GOT3 (cell line): ENCODE measurements around the gene KLF7.

ENCODE experiments used
- DNase-seq: peaks from one replicate; lab custom pipeline; 2025; ENCODE audit warnings: mixed read lengths; lab: John Stamatoyannopoulos, UW

KLF7 gene

DNA sequence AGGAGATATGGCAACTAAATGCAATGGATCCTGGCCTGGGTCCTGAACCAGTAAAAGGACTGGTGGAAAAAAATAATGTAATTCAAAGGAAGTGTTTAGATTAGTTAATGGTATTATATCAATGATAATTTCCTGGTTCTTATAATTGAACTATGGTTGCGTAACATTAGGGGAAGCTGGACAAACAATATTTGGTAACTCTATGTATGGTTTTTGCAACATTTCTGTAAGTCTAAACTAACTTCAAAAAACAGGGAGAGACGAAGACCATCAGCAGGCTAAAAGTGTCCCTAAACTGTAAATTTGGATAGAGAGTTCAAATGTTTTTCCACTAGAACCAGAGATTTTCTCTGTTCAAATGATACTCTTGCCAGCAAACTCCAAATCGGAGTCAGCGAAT is 36.9 kb downstream of the KLF7 start:
- DNase-seq: no peak

DNA sequence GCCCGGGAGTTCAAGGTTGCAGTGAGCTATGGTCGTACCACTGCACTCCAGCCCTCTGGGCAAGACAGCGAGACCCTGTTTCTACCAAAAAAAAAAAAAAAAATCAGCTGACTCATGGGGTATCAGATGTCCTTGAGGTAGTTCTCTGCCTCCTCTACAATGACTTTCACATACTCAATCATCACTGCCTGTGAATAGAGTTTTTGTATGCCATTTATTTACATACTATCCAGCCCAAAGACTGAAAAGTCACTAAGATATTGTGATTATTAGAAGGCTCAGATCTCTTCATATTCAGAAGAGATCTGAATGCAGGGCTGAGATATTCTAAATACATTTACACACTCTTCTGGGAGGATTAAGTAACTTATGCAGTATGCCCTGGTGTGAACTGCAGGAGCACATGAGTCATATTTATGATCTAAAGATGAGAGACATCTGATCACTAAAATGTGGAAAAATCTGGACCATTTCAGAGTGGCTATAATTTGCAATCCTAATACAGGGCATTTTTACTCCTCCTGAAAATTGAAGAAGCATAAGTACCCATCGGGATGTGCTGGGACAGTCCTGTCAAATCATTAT is 38.9 kb downstream of the KLF7 start:
- no peak for DNase-seq

DNA sequence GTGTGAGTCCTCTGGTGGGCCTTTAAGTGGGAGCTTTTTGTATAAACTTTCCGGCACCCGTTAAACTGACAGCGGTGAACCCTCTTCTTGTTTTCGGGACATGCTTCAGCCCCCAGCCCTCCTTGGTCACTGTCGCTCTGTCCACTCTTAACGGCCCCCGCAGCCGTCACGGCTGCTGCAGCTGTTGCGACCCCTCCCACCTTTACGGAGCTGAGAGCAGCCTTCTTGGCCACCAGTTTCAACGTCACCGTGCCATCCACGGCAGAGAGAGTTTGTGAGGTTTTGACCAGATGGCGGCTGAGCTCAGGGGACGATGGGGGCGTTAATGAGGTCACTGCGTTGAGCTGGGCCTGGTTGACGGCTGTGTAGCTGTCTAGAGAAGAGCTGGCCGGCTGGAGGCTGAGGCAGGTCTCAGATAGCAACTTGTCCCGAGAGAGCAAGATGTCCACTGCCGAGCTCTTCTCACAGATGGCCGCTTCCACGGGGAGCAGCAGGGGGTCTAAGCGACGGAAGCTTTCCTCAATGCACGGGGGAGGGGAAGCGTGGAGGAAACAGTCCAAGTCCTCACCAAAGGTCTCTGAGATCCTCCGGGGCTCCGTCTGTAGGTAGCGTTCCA is 41.9 kb downstream of the KLF7 start:
- DNase-seq: no peak

GRCh38 chr2:207123335-207123744 is 42.4 kb downstream of the KLF7 start:
- DNase-seq: no peak

DNA sequence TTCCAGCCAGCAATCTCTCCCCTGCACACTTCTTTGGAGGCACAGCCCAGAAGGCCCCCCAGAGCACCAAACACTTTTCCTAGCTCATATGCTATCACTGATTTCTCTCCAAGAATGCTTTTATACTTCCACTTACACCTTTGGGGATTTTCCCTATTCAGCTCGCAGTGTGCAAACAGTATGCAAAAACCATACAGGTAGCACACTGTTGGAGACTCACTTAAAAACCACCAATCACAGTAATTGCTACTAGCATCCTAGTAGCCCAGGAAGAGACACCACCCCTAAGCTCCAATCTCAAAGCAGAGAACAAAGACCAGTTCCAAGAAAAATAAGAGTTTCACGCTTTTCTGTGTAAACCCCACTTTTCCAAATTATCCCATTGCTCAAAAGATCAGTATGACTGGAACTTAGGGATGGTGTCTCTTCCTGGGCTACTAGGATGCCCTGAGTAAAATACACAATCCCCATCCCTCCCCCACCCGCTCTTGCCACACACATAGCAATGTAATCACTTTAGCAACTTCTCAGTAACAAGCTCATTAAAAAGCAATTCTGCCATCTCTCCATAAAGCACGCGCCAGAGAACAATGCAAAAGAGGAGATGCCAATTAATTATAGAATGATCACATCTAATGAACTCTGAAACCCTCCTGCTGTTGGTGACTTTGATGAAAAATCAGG is 43.0 kb downstream of the KLF7 start:
- DNase-seq: no peak

DNA sequence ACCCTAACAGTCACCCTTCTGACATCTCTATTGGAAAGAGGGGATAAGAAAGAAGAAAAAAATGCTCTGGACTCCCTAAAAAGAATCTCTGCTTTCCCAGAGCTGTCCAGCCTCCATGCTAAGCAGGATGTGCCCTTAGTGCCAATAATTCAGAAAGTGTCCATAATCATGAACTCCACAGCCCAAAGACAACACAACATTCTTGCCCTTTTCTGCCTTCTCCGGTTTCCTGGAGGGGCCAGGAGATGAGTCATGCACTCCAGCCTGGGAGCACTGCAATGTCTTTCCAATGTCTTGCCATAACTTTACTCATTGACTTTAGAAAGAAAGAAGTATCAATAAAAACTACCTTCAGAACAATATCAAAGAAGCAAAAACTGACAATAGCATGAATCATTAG is 44.0 kb downstream of the KLF7 start:
- DNase-seq: no peak

- no peak for DNase-seq
These were observed 46.7 kb downstream of the KLF7 start for GRCh38 chr2:207119048-207119447.

DNA sequence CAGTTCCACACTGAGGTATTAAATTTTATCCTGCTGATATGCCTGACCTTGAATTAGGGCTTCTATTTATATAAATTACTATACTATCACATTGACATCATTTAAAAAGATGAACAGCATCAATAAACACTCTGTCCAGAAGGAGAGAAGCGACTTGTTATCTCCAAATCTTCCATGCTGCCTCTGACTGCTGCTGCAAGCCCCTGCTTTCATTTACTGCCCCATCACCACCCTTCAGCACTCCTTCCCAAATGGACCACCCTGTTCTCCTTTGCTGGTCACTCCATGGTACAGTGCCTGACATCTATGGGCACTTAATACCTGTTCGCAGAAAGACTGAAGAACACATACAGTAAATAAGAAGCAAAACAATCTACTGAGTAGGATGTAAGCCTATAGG is 48.1 kb downstream of the KLF7 start:
- no peak for DNase-seq

DNA sequence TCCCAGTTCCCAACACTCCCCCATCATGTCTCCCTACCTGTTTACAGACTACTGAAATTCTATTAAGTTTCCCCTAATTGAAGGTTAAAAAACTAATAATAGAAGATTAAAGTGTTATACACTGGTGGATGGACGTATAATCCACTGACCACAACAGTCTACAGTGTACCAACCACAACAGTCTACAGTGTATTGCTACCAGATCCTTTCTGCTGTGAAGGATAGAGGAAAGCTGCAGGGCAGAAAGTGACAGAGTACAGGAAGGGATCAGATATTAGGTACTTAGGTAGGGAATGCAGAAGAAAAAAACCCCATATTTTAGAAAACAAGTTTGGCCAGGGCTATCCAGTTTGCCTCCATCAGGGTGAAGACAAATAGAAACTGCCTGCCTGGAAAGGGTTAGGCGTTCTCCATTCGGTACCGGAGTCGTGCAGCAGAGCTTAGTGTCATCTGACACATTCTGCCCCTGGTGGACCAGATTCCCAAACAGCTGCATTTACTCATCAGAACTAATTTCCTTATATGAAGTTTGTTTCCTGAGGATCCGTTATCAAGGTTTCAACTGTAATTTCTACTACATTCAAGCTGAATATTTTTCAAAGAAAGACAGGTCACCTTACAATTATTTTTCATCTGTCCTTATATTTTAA is 49.9 kb downstream of the KLF7 start:
- DNase-seq: no peak

DNA sequence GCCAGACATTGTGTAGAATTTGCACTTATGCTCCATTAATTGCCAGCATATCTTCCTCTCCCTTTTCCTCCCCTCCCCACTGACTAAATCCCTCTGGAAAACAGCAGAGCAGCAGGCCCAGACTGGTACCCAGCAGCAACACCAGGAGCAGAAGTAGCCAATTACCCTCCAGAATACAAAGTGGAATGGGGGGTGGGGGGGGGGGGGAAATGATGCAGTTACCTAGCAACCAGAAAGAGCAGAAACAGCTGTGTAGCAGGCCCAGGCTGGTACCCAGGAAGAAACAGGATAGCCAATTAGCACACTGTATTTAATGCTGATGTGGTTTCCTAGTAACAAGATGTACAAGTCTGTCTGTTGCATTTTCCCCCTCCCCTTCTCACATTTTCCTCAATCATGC is 52.3 kb downstream of the KLF7 start:
- DNase-seq: no peak

GRCh38 chr2:207112785-207113184 is 53.0 kb downstream of the KLF7 start:
- no peak for DNase-seq

DNA sequence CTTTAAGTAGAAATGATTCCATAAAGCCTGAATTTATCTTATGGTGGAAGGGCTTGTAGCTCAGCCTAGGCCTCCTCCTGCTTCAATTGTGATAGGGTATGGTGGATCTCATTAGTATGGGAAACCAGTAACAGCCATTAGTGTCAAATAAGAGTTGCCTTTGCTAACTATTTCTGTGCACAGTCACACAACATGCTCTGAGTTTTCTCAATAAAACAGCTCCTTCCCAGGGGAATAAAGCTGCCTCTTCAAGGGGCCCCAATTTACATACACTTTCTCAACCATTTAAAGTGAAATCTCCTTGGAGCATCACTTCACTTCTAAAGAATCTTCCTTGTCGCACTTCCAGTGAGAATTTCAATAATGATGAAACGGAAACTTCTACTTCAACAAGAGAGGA is 53.4 kb downstream of the KLF7 start:
- no peak for DNase-seq

DNA sequence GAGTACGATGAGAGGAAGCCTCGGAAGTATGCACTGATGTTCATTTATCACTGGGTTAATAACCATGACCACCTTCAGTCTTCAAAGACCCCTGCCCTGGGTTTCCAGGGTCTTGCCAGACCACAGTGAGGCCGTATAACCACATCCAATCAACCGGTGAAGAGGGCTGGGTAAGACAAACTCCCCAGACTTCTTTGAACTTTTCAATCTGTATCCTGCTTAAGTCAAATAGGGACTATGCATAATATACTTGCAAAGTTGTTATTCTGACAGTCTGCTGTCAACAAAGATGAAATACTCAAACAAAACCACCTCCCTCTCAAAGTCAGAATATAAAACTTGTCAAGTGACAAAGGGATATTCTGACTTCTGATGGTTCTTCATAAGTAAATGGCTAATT is 54.0 kb downstream of the KLF7 start:
- DNase-seq: no peak

DNA sequence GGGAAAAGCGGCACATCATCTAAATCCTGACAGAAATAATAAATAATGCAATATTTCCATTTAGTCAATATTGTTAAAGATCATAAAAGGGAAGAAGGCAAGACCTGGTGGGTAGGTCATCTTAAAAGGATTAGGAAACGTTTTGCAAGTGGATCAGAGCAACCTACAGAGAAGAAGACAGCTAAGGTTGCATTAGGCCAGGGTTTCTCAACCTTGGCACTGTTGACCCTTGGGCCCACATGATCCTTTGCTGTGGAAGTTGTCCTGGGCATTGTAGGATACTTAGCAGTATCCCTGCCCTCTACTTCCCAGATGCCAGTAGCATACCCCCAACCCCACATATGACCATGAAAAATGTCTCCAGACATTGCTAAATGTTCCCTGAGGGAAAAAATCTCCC is 55.0 kb downstream of the KLF7 start:
- no peak for DNase-seq

- no peak for DNase-seq
These were observed 55.4 kb downstream of the KLF7 start for GRCh38 chr2:207110310-207110709.

DNA sequence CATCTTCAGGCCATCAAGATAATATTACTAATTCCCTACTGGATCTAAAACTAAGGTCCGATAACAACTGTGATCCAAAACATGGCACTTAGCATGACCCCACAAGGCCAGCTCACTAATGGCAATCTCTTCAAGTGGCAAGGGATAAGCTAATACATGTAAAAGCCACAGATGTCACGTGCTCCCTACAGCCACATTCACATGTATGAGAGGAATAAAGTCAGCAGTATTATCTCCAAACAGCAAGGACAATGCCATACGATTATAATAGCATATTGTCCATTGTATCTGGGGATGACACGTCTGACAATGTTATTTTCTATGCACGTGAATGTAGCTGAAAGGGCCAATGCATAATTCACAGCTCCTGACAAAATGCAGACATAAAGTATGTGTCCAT is 56.0 kb downstream of the KLF7 start:
- DNase-seq: no peak

DNA sequence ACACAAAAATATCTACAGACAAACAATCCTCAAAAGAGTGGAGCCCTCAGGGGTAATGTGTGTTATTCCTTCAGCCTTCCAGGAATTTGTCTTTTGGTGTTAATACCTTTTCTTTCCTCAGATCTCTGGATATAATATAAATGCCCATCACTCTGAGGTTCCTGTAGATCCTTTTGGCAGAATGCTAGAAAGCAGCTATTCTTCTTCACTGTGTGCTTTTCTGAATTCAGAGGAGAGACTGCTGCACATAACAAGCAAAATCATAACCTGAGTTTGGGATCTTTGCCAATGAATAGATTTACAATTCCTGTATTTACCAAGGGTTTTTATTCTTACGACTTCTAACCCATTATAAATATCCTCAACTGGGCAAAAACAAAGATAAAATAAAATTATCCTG is 57.3 kb downstream of the KLF7 start:
- no peak for DNase-seq

- no peak for DNase-seq
These were observed 58.2 kb downstream of the KLF7 start for GRCh38 chr2:207107551-207107950.

DNA sequence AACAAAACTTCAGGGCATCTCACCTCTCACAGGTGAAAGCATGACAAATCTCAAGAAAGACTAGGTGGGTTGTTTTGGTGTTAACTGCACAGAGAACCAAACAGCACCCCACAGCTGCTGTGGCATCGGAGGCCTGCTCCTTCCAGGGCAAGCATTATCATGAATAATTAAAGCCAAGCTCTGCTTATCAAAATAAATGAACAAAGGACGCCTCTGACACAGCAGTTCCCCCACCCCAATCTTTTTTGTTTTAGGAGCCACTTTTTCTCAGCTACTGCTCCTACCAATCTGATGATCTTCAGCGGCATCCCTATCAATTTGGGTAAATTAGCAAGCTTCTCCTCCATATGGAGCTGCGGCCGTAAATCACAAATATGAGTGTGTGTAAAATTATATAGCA is 58.6 kb downstream of the KLF7 start:
- no peak for DNase-seq

DNA sequence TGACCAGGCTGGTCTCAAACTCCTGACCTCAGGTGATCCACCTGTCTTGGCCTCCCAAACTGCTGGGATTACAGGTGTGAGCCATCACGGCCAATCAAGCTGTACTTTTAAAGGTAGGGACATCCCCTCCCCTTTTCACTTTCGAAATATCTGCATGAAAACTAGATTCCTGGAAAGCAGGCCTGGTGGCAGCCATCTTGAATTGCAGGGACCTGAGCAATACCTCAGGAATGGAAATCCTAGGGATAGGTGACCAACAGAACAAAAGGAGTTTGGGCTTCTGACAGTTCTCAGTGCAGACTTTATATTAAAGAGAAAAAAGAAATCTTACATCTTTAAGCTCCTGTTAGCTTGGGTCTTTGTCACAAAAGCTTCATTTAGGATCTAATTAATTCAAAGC is 62.6 kb downstream of the KLF7 start:
- no peak for DNase-seq

- DNase-seq: no peak
These were observed 63.8 kb downstream of the KLF7 start for GRCh38 chr2:207101984-207102383.

DNA sequence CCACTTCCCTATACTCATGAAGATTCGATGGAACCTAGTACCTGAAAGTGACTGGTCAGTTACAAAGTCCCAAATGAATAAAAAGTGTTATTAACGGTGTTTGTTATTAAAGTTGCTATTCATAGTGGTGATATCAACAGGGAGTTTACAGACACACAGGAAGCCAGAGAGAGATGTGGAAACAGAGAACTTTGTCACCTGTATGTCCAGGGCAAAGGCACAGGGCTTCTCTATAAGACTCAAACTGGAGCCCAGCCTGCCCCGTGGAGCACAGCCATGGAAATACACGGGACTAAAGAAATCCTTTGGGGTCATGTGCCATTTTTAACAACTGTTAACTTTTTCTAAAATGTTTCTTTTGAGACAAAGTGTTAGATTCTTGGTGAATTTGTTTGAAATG is 68.5 kb downstream of the KLF7 start:
- DNase-seq: no peak

GRCh38 chr2:207095963-207096362 is 69.8 kb downstream of the KLF7 start:
- DNase-seq: no peak
